ENCODE results near the gene ZC3H12C.

Gene ZC3H12C

GRCh38 chr11:110156503-110156902 lies 63.3 kb downstream of the ZC3H12C start:
- no peak for DNase-seq

- DNase-seq: no peak
Observed at GRCh38 chr11:110158317-110159200, 65.4 kb downstream of the ZC3H12C start.

GRCh38 chr11:110159476-110159875 lies 66.3 kb downstream of the ZC3H12C start:
- DNase-seq: no peak

GRCh38 chr11:110160016-110160415 lies 66.8 kb downstream of the ZC3H12C start:
- no peak for DNase-seq

GRCh38 chr11:110160437-110160836 lies 67.2 kb downstream of the ZC3H12C start:
- DNase-seq: no peak

GRCh38 chr11:110161061-110161460 lies 67.9 kb downstream of the ZC3H12C start:
- DNase-seq: no peak

- no peak for DNase-seq
Observed at GRCh38 chr11:110162216-110162615, 69.0 kb downstream of the ZC3H12C start.

- DNase-seq: no peak
Observed at GRCh38 chr11:110165039-110165925, 72.1 kb downstream of the ZC3H12C start.

- no peak for DNase-seq
Observed at GRCh38 chr11:110168033-110168803, 75.0 kb downstream of the ZC3H12C start.

- no peak for DNase-seq
Observed at GRCh38 chr11:110169738-110170137, 76.5 kb downstream of the ZC3H12C start.

GRCh38 chr11:110172468-110173065 lies 79.4 kb downstream of the ZC3H12C start:
- no peak for DNase-seq

GRCh38 chr11:110173811-110174644 lies 80.8 kb downstream of the ZC3H12C start:
- peak; percentile 90 for DNase-seq

- peak; percentile 33 for DNase-seq
Observed at GRCh38 chr11:110174645-110175310, 81.6 kb downstream of the ZC3H12C start.

GRCh38 chr11:110176366-110177085 lies 83.3 kb downstream of the ZC3H12C start:
- DNase-seq: no peak

GRCh38 chr11:110177086-110177456 lies 83.9 kb downstream of the ZC3H12C start:
- no peak for DNase-seq

GRCh38 chr11:110179064-110179463 lies 85.9 kb downstream of the ZC3H12C start:
- no peak for DNase-seq

GRCh38 chr11:110182886-110183285 lies 89.7 kb downstream of the ZC3H12C start:
- no peak for DNase-seq

GRCh38 chr11:110184456-110184855 lies 91.3 kb downstream of the ZC3H12C start:
- no peak for DNase-seq

- peak; percentile 30 for DNase-seq
Observed at GRCh38 chr11:110185121-110185591, 92.0 kb downstream of the ZC3H12C start.

GRCh38 chr11:110185599-110185998 lies 92.4 kb downstream of the ZC3H12C start:
- DNase-seq: no peak

Measured in eye (tissue), 1 donor.